ENCODE measurements around the gene TGFBR2.

Gene TGFBR2

GRCh38 chr3:30671527-30672286 lies 65.3 kb downstream of the TGFBR2 start:
- POLR2A ChIA-PET: no interaction called here
- Histone ChIP-seq H3K27ac (ENCODE audit: extremely low read depth, low read depth, low read length) (no peak overlapping the region), H3K4me3 (ENCODE audit: low read depth, low read length) (no peak overlapping the region), H3K4me1 (ENCODE audit: control insufficient read depth, insufficient read depth, low read length) (no peaks in the 10 kb centered on the region; the same call in 1 of the 2 replicates), H3K9me3 (ENCODE audit: control insufficient read depth, insufficient read depth, low read depth, low read length) (no peaks in the 10 kb centered on the region), H3K36me3 (ENCODE audit: control insufficient read depth in 2 of 2, insufficient read depth in 1 of 2, low read length in 2 of 2) (peaks cover 0 to 36% of the 10 kb centered on the region in 2 experiments; a peak in 1 of 3 replicates)
- TF ChIP-seq SETDB1 (IDR thresholded peaks at IDR 0.05; ENCODE audit: insufficient read length, low read length) (no peak), ZNF148 (tag by site-specific recombination; IDR thresholded peaks at IDR 0.05; ENCODE audit: borderline replicate concordance) (no peak), ZNF560 (tag by site-specific recombination; IDR thresholded peaks at IDR 0.05; ENCODE audit: borderline replicate concordance) (no peak), ZNF596 (tag by site-specific recombination; IDR thresholded peaks at IDR 0.05) (no peak), ZNF639 (tag by site-specific recombination; IDR thresholded peaks at IDR 0.05) (no peak), ZSCAN16 (tag by site-specific recombination; IDR thresholded peaks at IDR 0.05) (no peak), ZNF830 (tag by site-specific recombination; IDR thresholded peaks at IDR 0.05; ENCODE audit: low read depth) (no peak), KLF7 (tag by site-specific recombination; IDR thresholded peaks at IDR 0.05; ENCODE audit: borderline replicate concordance) (no peak), ZNF626 (tag by site-specific recombination; IDR thresholded peaks at IDR 0.05) (no peak), HOXC10 (CRISPR knock-in tag; IDR thresholded peaks at IDR 0.05) (no peak), ZXDB (tag by site-specific recombination; IDR thresholded peaks at IDR 0.05) (no peak), PRDM1 (tag by site-specific recombination; IDR thresholded peaks at IDR 0.05) (no peak), ZNF660 (tag by site-specific recombination; IDR thresholded peaks at IDR 0.05) (no peak)
- CTCF ChIA-PET: no interaction called here

- Histone ChIP-seq H3K27ac (ENCODE audit: extremely low read depth, low read depth, low read length) (no peak overlapping the region), H3K4me1 (ENCODE audit: control insufficient read depth, insufficient read depth, low read length) (no peaks in the 10 kb centered on the region; the same call in 1 of the 2 replicates), H3K9me3 (ENCODE audit: control insufficient read depth, insufficient read depth, low read depth, low read length) (no peaks in the 10 kb centered on the region), H3K4me3 (ENCODE audit: low read depth, low read length) (no peak overlapping the region), H3K36me3 (ENCODE audit: control insufficient read depth in 2 of 2, insufficient read depth in 1 of 2, low read length in 2 of 2) (peaks cover 0 to 36% of the 10 kb centered on the region in 2 experiments; a peak in 1 of 3 replicates)
- TF ChIP-seq ZBTB8A (tag by site-specific recombination; IDR thresholded peaks at IDR 0.05) (no peak), GFI1B (tag by site-specific recombination; IDR thresholded peaks at IDR 0.05) (no peak), ZSCAN30 (tag by site-specific recombination; IDR thresholded peaks at IDR 0.05) (no peak), ZSCAN5A (tag by site-specific recombination; IDR thresholded peaks at IDR 0.05) (no peak), ZNF585B (tag by site-specific recombination; IDR thresholded peaks at IDR 0.05) (no peak), ATF2 (tag by site-specific recombination; IDR thresholded peaks at IDR 0.05; ENCODE audit: low read depth) (no peak), ZNF544 (tag by site-specific recombination; IDR thresholded peaks at IDR 0.05) (no peak), ZNF658 (tag by site-specific recombination; IDR thresholded peaks at IDR 0.05) (no peak), BCL11B (tag by site-specific recombination; IDR thresholded peaks at IDR 0.05; ENCODE audit: low read depth) (no peak), ZNF501 (tag by site-specific recombination; IDR thresholded peaks at IDR 0.05) (no peak), ZNF112 (tag by site-specific recombination; IDR thresholded peaks at IDR 0.05) (no peak), ZNF792 (tag by site-specific recombination; IDR thresholded peaks at IDR 0.05) (no peak)
- POLR2A ChIA-PET: no interaction called here
- CTCF ChIA-PET: no interaction called here
These were observed 65.9 kb downstream of the TGFBR2 start for GRCh38 chr3:30672287-30672735.

Data from HEK293 (cell line).